Mammary epithelial cell (primary cell): ENCODE results near the gene PITX1.

ENCODE experiments used
- CTCF ChIP-seq, 2 donors: IDR thresholded peaks in 1 of 2; conservative IDR thresholded peaks in 1 of 2; 2 replicates each; pipeline ENCODE4 v1.5.1; 2011 to 2012; ENCODE audit warnings: inconsistent platforms in 2 of 2, low read length in 2 of 2, mild to moderate bottlenecking in 2 of 2, control low read depth in 1 of 2, low read depth in 1 of 2; ENCODE audit not compliant: insufficient read depth in 1 of 2; ENCODE audit errors: extremely low read depth in 1 of 2
- EZH2 ChIP-seq: IDR thresholded peaks from 2 replicates; pipeline ENCODE4 v1.6.1; 2012; ENCODE audit warnings: low read length, inconsistent platforms, borderline replicate concordance

GRCh38 chr5:135038205-135038812 is 4.3 kb upstream of the PITX1 start:
- TF ChIP-seq CTCF (conservative IDR thresholded peaks at IDR 0.05 in 1 of 2, IDR thresholded peaks at IDR 0.05 in 1 of 2; ENCODE audit: extremely low read depth in 1 of 2, insufficient read depth in 1 of 2, low read depth in 1 of 2, low read length in 2 of 2) (no peak), EZH2 (peak; percentile 4)
